Progenitor cell of endocrine pancreas (in vitro differentiated cells): ENCODE results near the gene ZMYND8. TPM values are rescaled to one million over a fixed set of nuclear protein-coding genes. Genes with fewer than 3 reads are reported as not detected.
A peak's percentile ranks its signal among the peaks of the same experiment; 100 is the strongest.

Source experiments
- DNase-seq: peaks from one replicate; pipeline ENCODE4 v3.0.0; 2021; ENCODE audit warnings: low spot score; ENCODE audit not compliant: unreplicated experiment
- H3K27ac Mint-ChIP-seq: 2 replicates; pipeline ENCODE4 v1.8.0; 2021; ENCODE audit warnings: mild to moderate bottlenecking, moderate library complexity, mixed read lengths
- H3K27me3 Mint-ChIP-seq: 2 replicates; pipeline ENCODE4 v1.8.0; 2021; ENCODE audit warnings: mixed read lengths
- H3K36me3 Mint-ChIP-seq: 2 replicates; pipeline ENCODE4 v1.8.0; 2022; ENCODE audit warnings: mixed read lengths; ENCODE audit not compliant: insufficient read depth
- H3K4me1 Mint-ChIP-seq: 2 replicates; pipeline ENCODE4 v1.8.0; 2021; ENCODE audit warnings: low read depth, mixed read lengths
- H3K4me3 Mint-ChIP-seq: 2 replicates; pipeline ENCODE4 v1.8.0; 2021; ENCODE audit warnings: low read depth, mild to moderate bottlenecking, moderate library complexity, mixed read lengths
- H3K9me3 Mint-ChIP-seq: 2 replicates; pipeline ENCODE4 v1.8.0; 2021; ENCODE audit warnings: low read depth, mixed read lengths
- CTCF ChIP-seq: fragments of 200-600 bp; sonication (generic); IDR thresholded peaks from one replicate; pipeline ENCODE4 v1.5.0; 2021; ENCODE audit warnings: antibody characterized with exemption, mild to moderate bottlenecking; ENCODE audit not compliant: unreplicated experiment
- total RNA-seq: library from RNA; stranded (reverse); gene quantifications from 2 replicates; pipeline ENCODE4 v1.2.1, GENCODE V29; 2021

ZMYND8 gene
- total RNA-seq, 1 donor from 2014 or later, result 102 TPM

DNA sequence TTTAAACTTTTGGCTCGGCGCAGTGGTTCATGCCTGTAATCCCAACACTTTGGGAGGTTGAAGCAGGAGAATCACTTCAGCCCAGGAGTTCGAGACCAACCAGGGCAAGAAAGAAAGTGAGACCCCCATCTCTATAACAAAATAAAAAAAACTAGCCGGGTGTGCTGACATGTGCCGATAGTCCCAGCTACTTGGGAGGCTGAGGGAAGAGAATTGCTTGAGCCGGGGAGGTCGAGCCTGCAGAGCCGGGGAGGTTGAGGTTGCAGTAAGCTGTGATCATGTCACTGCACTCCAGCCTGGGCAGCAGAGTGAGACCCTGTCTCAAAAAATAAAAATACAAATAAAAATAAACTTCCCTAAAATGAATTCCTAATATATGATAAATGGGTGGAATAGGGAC lies 50.4 kb downstream of the ZMYND8 start:
- H3K9me3 Mint-ChIP-seq, result no peaks in the 10 kb centered on the region
- no peak for TF ChIP-seq CTCF
- H3K4me1 Mint-ChIP-seq, result peaks cover 8% of the 10 kb centered on the region
- H3K27me3 Mint-ChIP-seq, result no peaks in the 10 kb centered on the region
- peak overlapping the region; percentile 77 for H3K27ac Mint-ChIP-seq
- H3K4me3 Mint-ChIP-seq, result no peak overlapping the region
- DNase-seq, result no peak
- H3K36me3 Mint-ChIP-seq, result peaks cover 21% of the 10 kb centered on the region

- Mint-ChIP-seq H3K27ac (peak overlapping the region; percentile 77), H3K27me3 (no peaks in the 10 kb centered on the region), H3K9me3 (no peaks in the 10 kb centered on the region), H3K4me3 (no peak overlapping the region), H3K36me3 (peaks cover 17% of the 10 kb centered on the region), H3K4me1 (peaks cover 4% of the 10 kb centered on the region)
- no peak for DNase-seq
- no peak for TF ChIP-seq CTCF
Observed at GRCh38 chr20:47305667-47306066, 50.8 kb downstream of the ZMYND8 start.

DNA sequence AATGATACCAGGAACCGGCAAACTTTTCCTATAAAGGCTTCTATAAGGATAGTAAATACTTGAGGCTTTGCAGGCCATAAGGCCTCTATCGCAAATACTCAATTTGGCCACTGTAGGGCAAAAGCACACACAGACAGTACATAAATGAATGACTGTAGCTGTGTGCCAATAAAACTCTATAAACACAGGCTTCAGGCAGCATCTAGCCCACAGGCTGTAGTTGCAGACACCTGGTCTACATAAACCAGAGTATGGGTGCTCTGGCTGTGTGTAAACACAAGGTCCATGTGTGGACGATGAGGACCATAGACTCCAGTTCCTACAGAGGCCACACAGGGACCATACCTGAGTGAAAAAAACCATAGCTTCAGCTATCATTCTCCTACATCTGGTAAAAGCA lies 52.2 kb downstream of the ZMYND8 start:
- no peaks in the 10 kb centered on the region for H3K9me3 Mint-ChIP-seq
- peak overlapping the region; percentile 49 for H3K27ac Mint-ChIP-seq
- peaks cover 23% of the 10 kb centered on the region for H3K36me3 Mint-ChIP-seq
- H3K4me3 Mint-ChIP-seq, result no peak overlapping the region
- H3K27me3 Mint-ChIP-seq, result no peaks in the 10 kb centered on the region
- no peak for DNase-seq
- no peak for TF ChIP-seq CTCF
- peaks cover 4% of the 10 kb centered on the region for H3K4me1 Mint-ChIP-seq

DNA sequence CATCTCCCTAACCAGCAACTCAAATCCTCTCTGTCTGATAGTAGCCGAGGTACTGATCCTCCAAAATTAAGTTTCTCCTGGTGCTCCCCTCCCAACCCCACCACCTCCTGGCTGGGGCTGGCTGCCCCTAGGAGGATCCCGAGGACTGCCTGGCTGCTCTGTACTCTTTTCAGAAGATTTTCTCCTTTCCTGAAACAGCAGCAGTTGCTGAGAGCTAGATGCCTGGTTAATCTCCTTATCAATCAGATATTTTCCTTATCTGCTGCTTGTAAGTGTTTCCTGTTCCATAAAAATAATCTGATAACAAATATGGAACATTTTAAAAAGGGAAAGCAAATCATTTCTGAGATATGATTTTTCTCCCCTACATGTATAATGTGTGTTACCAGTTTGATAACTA lies 52.8 kb downstream of the ZMYND8 start:
- no peak overlapping the region for H3K4me3 Mint-ChIP-seq
- no peaks in the 10 kb centered on the region for H3K27me3 Mint-ChIP-seq
- TF ChIP-seq CTCF, result no peak
- H3K9me3 Mint-ChIP-seq, result no peaks in the 10 kb centered on the region
- peaks cover 23% of the 10 kb centered on the region for H3K36me3 Mint-ChIP-seq
- no peak for DNase-seq
- peaks cover 4% of the 10 kb centered on the region for H3K4me1 Mint-ChIP-seq
- H3K27ac Mint-ChIP-seq, result no peak overlapping the region

GRCh38 chr20:47300071-47300470 lies 56.4 kb downstream of the ZMYND8 start:
- H3K27me3 Mint-ChIP-seq, result no peaks in the 10 kb centered on the region
- peak overlapping the region; percentile 11 for H3K27ac Mint-ChIP-seq
- H3K4me1 Mint-ChIP-seq, result peaks cover 4% of the 10 kb centered on the region
- DNase-seq, result no peak
- H3K36me3 Mint-ChIP-seq, result peaks cover 32% of the 10 kb centered on the region
- no peak for TF ChIP-seq CTCF
- H3K9me3 Mint-ChIP-seq, result no peaks in the 10 kb centered on the region
- H3K4me3 Mint-ChIP-seq, result no peak overlapping the region
